Measurements from ENCODE around the gene FAM53B.
"Not testable (repeated sequence)": the region's sequence is repeated elsewhere in the genome, so short reads cannot be mapped to it uniquely, and the experiment has no call there.

Gene FAM53B, protein sequence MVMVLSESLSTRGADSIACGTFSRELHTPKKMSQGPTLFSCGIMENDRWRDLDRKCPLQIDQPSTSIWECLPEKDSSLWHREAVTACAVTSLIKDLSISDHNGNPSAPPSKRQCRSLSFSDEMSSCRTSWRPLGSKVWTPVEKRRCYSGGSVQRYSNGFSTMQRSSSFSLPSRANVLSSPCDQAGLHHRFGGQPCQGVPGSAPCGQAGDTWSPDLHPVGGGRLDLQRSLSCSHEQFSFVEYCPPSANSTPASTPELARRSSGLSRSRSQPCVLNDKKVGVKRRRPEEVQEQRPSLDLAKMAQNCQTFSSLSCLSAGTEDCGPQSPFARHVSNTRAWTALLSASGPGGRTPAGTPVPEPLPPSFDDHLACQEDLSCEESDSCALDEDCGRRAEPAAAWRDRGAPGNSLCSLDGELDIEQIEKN
- 7.8 to 75.0 (median 40.4) reads per million in 17 experiments for total RNA-seq

DNA sequence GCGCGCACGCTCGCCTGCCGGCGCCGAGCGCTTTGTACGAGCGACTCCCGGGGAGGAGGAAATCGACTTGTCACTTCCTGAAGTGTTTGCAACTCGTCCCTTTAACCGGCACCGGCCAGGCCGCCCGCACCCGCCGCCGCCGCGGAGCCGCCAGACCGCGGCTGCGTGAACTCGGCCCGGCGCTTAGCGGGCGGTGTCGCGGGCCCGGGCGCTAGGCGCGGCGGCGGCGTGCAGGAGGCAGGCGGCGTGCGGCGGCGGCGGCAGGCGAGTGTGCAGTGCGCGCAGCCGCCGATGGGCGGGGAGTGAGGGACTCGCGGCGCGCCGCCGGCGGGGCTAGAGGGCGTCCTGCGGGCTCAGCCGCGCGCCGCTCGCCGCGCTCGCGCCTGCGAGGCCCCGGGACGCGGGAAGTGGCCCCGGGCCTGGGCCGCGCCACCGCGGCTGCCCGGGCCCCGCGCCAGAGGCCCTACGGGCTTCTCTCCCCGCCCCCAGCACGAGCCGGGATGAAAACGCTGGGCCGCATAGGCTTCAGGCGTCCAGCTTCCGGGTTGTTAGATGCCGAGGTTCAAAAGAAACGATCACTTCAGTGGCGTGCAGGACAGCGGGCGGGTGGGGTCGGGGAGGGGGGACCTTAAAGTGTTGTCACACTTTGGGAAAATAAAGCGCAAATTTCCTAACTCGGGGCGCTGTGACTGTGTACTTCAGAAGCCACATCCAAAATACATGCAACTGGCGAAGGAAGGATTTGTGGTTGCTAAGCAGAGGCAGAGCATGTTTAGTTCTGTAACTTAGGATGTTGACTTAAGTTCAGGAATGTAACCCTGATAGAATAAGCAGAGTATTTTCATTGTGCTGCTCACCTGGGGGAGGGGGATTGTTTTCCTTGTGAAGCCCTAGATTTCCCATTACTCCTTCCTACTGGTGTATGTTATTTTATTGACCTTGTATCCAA is at the start of gene FAM53B:
Gene FAM53B (minus strand): TSS at position 277 of the 949 bp plus-strand sequence. CDS start 37,665 bp downstream, outside the sequence.
- peak; percentile 89 to 97 (median 94) for DNase-seq

DNA sequence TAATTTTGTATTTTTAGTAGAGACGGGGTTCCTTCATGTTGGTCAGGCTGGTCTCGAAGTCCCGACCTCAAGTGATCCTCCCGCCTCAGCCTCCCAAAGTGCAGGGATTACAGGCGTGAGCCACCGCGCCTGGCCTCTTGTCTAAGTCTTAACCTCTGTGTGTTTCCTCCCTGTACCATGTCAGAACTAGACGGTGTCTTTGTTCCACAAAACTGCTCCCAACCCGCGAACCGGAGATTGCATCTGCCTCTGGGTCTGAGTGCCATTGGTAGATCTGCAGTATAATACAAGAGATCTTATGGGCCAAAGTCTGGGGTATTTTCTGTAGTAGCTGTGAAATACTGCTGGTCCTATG is 48.8 kb upstream of the FAM53B start:
- no peak for DNase-seq

DNA sequence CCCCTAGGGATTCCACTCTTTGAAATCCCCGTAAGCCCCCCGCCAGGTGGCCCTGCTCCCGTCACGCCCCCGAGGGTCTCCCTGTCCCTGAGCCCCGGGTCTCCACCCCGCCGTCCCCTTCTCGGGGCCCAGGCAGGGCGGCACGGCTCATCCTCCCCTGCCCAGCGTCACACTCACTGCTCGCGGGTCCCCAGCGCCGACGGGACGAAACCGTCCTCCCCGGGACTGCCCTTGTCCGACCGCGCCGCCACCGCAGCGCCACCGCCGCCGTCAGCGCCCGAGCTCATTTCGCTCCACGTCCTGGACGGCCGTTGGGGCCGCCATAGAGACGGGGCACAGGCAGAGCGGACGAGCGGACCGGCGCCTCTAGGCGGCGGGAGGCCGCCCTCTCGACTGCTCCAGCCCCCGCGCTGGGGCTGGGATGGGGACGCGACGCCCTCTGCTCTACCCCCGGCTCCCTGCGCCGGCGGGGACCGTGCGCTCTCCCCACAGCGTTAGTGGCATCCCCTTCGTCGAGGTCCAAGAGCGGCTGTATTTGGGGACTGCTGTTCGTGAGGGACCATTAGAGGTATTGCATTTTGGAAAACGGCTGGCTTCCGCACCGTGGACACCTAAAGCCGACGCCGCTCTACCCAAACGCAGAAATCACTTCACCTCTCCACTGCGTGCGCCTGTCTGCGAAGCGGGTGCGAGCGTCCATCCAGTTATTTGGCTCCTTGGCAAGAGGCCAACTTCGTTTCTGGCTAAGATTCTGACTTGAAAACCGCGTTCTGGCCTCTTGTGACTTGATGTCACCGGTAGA is 47.6 kb upstream of the FAM53B start, which contains the start of gene EEF1AKMT2:
Gene EEF1AKMT2 (minus strand): TSS at position 341 of the 802 bp plus-strand sequence. CDS start 54 bp downstream, at position 287.
- DNase-seq, result peak; percentile 90 to 95 (median 93)

DNA sequence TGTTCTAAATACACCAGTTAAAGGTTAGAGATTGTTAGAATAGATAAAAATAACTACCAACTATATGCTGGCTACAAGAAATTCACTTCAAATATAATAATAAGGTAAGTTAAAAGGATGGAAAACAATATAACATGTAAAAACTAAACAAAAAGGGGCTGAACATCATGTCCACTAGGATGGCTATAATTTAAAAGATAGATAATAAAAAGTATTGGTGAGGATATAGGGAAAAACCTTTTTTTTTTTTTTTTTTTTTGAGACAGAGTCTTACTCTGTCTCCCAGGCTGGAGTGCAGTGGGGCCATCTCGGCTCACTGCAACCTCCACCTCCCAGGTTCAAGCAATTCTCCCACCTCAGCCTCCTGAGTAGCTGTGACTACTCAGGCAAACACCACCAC is 38.7 kb upstream of the FAM53B start:
- not testable (repeated sequence) for DNase-seq

DNA sequence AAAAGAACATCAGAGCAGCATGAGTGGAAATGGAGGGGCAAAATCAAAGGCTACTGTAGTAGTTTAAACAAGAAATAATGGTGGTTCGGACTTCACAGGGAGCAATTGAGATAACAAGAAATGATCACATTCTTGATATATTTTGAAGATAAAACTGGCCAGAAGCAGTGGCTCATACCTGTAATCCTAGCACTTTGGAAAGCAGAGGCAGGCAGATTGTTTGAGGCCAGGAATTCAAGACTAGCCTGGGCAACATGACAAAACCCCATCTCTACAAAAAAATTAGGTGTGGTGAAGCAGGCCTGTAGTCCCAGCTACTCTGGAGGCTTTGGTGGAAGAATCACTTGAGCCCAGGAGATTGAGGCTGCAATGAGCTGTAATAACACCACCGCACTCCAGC is 24.6 kb upstream of the FAM53B start:
- DNase-seq, result no peak

DNA sequence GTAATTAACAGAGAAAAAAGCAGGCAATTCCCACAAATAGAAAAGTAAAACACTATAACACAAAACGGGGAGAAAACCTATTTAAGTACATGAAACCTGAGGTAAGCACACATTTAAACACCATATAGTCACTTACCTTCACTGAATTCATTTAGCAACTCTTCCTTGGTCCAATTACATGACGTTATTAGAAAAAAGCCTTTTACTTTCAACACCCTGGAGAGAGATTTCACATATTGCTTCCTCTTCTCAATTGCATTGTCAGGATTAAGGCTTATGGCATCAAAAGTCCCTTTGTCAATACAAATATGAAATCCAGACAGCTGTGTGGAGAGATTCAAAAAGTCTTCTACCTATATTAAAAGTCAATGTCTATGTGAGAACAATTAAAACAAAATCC is 21.1 kb upstream of the FAM53B start:
- peak in 2 of 4 experiments; percentile 3 to 14 for DNase-seq

DNA sequence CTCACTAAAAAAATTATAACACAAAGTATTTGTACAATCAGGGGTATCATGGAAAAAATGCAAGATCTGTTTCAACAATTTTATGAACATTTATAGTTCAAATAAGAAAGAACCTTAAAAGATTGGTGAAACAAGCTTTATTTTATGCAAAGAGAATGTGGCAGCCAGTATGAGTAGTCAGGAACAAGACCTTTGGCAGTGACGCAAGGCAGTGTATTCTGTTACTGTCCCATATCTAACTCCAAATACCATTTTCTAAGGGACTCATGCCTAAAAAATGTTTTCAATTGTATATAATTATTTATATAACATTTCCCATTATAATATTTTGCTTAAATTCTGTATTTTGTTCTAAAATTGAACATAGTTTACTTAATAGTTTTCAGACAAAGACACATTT is 19.1 kb upstream of the FAM53B start:
- no peak for DNase-seq

DNA sequence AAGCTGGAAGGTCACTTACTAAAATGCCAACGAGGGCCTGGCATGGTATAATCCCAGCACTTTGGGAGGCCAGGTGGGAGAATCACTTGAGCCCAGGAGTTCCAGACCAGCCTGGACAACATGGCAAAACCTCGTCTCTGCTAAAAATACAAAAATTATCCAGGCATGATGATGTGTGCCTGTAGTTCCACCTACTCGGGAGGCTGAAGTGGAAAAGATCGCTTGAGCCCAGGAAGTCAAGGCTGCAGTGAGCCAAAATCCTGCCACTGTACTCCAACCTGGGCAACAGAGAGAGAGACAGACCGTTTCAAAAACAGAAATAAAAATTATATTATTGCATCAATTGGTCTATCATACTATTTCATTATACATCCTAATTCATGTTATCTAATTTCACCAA is 18.1 kb upstream of the FAM53B start:
- no peak for DNase-seq

DNA sequence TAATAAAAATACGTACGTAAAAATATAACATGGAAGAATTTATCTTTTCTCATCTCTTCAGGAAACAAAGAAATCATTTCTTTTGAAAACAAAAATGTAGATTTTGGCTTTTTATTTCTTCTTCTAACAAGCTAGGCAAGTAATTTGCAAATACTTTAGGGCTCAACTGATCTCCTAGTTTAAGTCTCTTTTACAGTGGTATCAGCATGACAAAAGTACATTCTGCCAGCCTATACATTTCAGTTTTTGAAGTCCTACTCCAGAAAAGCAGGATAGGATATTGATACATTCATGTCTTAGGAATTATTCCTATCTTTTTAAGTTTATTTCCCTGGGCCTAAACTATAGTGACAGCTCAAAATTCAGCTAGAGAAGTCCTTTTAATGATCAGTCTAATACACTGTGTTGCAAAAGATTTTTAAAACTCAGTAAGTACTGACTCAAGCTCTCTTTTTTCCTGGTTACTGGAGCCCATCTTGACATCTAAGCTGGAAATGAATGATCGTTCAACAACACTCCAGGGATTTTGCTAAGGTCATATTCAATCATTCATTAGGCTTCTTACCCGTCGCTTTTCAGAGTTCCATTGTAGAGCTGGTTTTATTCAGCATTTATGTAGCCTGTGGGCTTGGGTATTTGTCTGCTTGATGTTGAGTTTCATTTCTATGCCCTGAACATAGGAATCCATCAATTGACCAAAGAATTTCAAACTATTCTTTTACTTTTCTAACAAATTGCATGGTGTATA is 12.2 kb upstream of the FAM53B start:
- DNase-seq, result no peak

DNA sequence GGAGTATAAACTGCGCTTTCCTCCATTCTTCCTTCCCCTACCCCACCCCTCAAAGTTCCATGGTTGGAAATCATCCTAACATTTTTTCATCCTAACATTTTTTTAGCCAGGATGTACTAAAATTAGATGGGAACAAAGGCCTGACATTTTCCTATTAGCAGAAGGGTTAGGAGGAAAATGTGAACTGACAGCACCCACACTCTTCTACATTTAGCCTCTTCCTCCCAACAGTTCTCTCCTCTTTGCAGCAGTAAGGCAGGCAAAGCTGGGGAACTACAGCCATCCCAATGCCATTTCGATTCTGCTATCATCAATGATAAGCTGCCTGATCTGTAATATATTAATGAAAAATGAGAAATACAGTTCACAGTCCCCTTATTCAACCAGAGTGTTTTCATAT is 11.4 kb upstream of the FAM53B start:
- no peak for DNase-seq

DNA sequence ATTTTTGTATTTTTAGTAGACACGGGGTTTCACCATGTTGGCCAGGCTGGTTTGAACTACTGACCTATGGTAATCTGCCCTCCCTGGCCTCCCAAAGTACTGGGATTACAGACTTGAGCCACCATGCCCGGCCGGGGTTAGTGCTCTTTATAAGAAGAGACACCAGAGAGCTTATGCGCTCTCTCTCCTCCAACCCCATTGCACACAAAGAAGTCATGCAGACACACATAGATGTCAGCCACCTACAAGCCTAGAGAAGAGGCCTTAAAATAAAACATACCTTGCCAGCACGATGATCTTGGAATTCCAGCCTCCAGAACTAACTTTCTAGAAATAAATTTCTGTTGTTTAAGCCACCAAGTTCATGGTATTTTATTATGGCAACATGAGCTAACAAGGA is 10.0 kb upstream of the FAM53B start:
- no peak for DNase-seq

DNA sequence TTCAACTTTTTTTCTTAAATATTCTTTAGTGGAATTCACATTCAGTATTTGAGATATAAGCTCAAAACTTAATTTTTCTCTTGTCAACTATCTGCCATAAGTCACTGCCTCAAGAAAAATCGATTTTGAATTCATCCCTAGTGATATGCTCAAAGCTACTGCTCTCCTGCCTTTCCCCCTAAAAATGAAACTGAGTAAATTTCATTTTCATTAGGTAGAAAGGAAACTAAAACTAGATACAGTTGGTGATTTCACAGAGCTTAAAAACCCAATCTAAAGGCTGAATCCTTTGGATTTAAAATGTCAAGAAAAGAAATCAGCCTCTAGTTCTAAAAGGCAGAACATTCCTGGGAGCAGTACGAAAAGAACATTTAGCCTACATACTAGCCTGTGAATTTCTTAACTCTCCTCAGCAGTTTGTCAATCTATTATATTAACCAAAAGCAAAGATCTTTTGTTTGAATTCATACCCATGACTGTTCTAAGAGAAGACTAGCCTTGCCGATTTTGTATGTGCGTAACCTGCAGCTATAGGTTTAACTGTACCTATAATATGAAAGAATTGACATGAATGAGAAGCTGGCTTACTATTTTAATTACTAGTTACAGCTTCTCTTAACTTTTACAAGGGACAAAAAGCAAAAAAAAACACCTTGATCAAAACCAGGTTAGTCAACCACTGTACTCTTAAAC is 4.9 kb upstream of the FAM53B start:
- DNase-seq, result no peak

DNA sequence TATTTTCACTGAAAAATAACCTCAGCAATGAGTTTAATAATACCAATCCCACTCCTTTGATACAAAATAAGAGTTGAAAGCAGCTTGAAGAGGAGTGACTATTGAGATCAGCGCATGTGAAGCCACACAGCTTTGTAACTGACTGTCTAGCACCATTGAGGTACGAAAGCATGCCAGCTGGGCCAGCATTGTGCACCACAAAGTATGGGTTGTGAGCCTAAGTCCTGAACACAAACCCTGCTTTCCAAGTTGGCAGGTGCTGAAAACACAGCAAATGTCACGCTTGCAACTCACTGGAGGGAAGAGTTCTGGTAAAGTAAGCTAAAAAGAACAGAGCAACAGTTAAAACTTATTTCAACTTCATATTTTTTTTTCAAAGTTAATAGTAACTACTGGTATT is 4.0 kb upstream of the FAM53B start:
- no peak for DNase-seq

DNA sequence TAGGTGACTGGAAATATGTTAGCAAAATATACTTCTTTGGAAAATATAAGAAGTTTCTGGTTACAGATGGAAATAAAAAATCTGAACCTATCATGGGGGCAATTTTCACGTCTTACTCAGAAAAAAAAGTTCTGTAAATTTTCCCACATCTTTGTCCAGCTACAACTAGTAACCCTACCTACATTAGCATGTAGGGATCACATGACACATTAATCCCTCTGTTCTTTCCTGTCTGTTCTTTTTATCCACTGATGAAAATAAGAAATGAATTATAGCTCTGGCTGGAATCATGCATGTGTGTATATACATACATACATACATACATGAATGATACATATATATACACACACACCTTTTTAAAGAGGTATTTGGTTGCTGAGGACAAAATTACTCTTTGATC is 3.6 kb upstream of the FAM53B start:
- no peak for DNase-seq

DNA sequence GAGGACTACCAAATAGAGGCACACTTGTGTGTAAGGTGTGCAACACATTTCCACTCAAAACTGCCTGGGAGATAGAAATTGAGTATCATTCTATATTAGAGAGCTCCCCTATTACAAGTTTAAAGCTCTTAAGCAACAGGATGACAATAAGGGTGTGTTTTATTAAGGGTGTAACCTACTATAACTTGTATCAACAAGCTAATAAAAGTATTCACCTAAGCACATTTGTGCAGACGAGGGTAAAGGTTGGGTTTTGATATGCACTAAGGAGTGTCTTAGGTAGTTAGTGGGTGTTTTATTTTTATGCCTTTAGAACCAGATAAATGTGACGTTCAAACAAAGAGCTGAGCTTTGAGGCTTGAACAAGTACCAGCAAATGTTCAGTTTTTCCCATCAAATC is 2.8 kb upstream of the FAM53B start:
- no peak for DNase-seq

DNA sequence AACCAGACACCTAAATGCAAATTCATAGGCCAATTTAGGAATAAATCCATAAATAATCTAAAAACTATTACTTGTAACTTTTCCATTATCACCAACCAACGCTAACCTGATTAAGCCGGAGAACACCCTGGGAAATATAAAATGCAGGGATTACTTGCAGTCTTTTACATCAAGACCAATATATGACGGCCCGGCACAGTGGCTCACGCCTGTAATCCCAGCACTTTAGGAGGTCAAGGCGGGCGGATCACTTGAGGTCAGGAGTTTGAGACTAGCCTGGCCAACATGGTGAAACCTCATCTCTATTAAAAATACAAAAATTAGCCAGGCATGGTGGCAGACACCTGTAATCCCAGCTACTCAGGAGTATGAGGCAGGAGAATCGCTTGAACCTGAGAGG is 2.3 kb upstream of the FAM53B start:
- not testable (repeated sequence) for DNase-seq

DNA sequence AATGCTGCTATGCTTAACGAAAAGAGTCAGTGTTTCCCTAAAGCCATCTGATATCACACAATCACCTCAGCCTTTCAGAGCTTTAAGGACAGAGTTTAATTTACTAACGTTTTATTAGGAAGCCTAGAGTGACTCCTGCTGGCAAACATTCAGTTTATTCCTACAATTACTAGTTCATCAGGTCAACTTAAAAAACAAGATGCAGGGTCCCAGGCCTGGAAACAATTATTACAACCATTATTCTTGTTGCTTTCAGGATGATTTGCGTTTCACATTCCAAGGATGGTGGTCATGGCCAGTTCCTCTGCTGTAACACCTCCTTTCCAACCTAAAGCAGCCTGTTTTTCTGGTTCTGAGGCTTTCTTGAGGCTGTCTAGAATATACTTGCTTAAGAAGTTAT is 1.5 kb upstream of the FAM53B start:
- DNase-seq, result peak; percentile 42 to 81 (median 68)

DNA sequence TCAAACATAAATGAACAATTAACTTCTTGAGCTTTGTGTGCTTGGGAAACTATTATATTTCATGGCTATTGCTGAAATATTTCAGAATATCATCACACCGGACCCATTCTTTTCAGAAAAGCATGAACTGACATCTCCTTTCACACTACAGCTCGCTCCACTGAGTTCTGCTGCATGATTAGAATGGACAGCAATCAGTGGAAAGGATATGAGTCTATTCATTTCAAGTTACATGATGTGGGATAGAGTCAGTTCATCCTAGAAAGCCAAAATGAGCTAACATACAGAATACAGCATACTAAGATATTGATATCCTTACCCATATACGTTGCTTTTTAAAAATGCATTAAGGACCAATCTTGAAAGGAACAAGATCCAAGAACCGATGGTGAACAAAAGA is 1.1 kb upstream of the FAM53B start:
- no peak for DNase-seq

DNA sequence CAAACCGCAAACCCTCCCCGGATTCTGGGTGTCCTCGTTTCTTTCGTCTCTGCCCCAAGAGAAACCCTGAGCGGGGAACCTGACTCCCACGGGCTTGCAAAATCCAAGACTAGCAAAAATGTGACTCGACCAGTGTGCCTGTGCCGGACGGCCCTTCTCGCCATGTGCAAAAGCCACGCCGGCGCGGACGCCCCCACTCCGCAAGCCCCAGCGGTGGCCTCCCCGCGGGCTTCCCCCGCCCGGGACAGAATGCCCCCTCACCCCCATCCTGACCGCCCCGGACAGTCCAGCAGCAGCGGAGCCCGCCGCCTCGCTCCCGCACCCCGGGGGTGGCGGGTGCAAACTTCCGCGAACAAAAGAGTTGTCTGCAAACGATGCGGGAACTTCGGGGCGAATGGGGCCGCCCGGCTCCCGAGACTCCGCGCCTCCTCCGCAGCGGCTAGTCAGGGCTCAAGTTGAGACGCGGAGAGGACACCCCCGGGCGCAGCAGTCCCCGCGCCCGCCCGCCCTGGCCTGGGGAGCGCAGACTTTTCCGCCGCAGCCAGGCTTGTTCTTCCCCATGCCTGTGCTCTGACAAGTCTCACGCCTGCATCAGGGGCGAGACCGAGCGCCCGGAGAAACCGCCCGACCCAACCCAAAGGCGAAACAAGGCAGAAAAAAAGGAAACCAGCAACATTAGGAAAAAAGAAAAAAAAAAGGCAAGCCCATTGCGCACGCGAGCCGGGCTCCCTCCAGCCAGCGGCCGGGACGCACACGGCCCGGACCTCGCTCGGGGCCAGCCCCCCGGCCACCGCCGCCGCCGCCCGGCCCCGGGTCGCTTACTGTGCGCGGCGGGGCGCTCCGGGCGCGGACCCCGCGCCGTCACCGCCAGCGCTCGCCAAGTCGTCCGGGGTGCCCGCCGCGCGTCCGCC is 732 bp downstream of the FAM53B start:
- DNase-seq, result peak; percentile 58 to 78 (median 74)
